MM.1S (cell line): ENCODE results near the gene RALY.

ENCODE experiments used
- DNase-seq: peaks from one replicate; pipeline ENCODE4 v3.0.0-alpha.2; 2015
- H2AFZ ChIP-seq: fragments of 300-600 bp; sonication (generic); 2 replicates; pipeline ENCODE4 v1.6.0; 2016; ENCODE audit warnings: antibody characterized with exemption, low read length
- H3F3A ChIP-seq: fragments of 300-600 bp; sonication (generic); 2 replicates; pipeline ENCODE4 v1.6.1; 2016; ENCODE audit warnings: mild to moderate bottlenecking, antibody characterized with exemption, low read length, moderate library complexity, mixed read lengths; ENCODE audit not compliant: insufficient read depth
- H3K27ac ChIP-seq: fragments of 300-600 bp; sonication (generic); 2 replicates; pipeline ENCODE4 v1.5.1; 2016; ENCODE audit warnings: mild to moderate bottlenecking, low read length
- H3K27me3 ChIP-seq: fragments of 300-600 bp; sonication (generic); replicated peaks from 2 replicates; pipeline ENCODE4 v1.6.0; 2016; ENCODE audit warnings: low read length; ENCODE audit not compliant: insufficient read depth
- H3K36me3 ChIP-seq: fragments of 300-600 bp; sonication (generic); replicated peaks from 2 replicates; pipeline ENCODE4 v1.6.1; 2016; ENCODE audit warnings: mild to moderate bottlenecking, low read length, mixed read lengths; ENCODE audit not compliant: insufficient read depth
- H3K4me1 ChIP-seq: fragments of 300-600 bp; sonication (generic); 2 replicates; pipeline ENCODE4 v1.6.1; 2016; ENCODE audit warnings: low read length, mixed read lengths
- H3K4me2 ChIP-seq: fragments of 300-600 bp; sonication (generic); 2 replicates; pipeline ENCODE4 v1.6.0; 2016; ENCODE audit warnings: low read depth, low read length
- H3K4me3 ChIP-seq: fragments of 300-600 bp; sonication (generic); 2 replicates; pipeline ENCODE4 v1.5.1; 2016; ENCODE audit warnings: low read length, mixed read lengths
- H3K79me2 ChIP-seq: fragments of 300-600 bp; sonication (generic); 2 replicates; pipeline ENCODE4 v1.6.1; 2016; ENCODE audit warnings: mixed run types, low read length, mixed read lengths
- H3K9ac ChIP-seq: fragments of 300-600 bp; sonication (generic); 2 replicates; pipeline ENCODE4 v1.6.1; 2016; ENCODE audit warnings: low read length, mixed read lengths
- H3K9me2 ChIP-seq: fragments of 300-600 bp; sonication (generic); replicated peaks from 2 replicates; pipeline ENCODE4 v1.6.1; 2016; ENCODE audit warnings: mild to moderate bottlenecking, low read length, mixed read lengths; ENCODE audit not compliant: insufficient read depth
- H3K9me3 ChIP-seq: fragments of 300-600 bp; sonication (generic); replicated peaks from 2 replicates; pipeline ENCODE4 v1.6.1; 2016; ENCODE audit warnings: mild to moderate bottlenecking, low read length, mixed read lengths; ENCODE audit not compliant: insufficient read depth
- H4K20me1 ChIP-seq: fragments of 300-600 bp; sonication (generic); 2 replicates; pipeline ENCODE4 v1.6.1; 2016; ENCODE audit warnings: mild to moderate bottlenecking, low read length, moderate library complexity, mixed read lengths; ENCODE audit not compliant: insufficient read depth
- EZH2 ChIP-seq: fragments of 300-600 bp; sonication (generic); optimal IDR thresholded peaks from 2 replicates; pipeline ENCODE3; 2017; ENCODE audit warnings: low read depth, mild to moderate bottlenecking, antibody characterized with exemption, low read length, mixed read lengths
- EZH2phosphoT487 ChIP-seq: fragments of 300-600 bp; sonication (generic); IDR thresholded peaks from 2 replicates; pipeline ENCODE4 v1.6.1; 2018; ENCODE audit warnings: antibody characterized with exemption, low read length
- TF ChIP-seq, protein P1 (sequence below): fragments of 300-600 bp; sonication (generic); IDR thresholded peaks from 2 replicates; pipeline ENCODE4 v1.5.1; 2016; ENCODE audit warnings: antibody characterized with exemption, low read length, mixed read lengths

RALY gene

DNA sequence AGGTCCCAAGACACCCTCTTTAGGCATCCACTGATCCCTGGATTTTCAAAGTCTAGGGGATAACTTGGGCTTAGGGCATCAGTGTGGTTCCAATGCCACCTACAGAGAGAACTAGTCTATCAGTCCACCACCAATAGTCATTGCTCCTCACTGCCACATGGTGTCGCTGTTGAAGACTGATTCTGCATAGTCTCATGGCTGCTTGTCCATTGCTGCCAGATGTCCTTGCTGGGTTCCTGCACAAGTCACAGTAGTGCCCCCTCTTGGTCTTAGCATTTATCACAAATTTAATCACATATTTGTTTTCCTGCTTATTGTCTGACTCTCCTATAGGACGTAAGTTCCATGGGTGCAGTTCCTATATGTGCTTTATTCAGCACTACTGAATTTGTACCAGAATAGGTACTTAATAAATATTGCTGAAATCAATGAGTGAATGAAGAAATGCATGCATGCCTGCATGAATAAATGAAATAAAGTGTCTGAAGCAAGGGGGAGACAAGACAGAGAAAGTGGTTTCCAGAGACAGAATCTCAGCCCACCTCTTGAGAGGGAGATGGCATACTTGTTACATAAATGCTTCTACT is 45.9 kb upstream of the RALY start:
- H3K9ac ChIP-seq = no peak overlapping the region
- no peak overlapping the region for H3K4me2 ChIP-seq
- peaks cover 3% of the 10 kb centered on the region for H3K4me1 ChIP-seq
- TF ChIP-seq, protein P1, sequence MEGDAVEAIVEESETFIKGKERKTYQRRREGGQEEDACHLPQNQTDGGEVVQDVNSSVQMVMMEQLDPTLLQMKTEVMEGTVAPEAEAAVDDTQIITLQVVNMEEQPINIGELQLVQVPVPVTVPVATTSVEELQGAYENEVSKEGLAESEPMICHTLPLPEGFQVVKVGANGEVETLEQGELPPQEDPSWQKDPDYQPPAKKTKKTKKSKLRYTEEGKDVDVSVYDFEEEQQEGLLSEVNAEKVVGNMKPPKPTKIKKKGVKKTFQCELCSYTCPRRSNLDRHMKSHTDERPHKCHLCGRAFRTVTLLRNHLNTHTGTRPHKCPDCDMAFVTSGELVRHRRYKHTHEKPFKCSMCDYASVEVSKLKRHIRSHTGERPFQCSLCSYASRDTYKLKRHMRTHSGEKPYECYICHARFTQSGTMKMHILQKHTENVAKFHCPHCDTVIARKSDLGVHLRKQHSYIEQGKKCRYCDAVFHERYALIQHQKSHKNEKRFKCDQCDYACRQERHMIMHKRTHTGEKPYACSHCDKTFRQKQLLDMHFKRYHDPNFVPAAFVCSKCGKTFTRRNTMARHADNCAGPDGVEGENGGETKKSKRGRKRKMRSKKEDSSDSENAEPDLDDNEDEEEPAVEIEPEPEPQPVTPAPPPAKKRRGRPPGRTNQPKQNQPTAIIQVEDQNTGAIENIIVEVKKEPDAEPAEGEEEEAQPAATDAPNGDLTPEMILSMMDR = peak; percentile 79
- TF ChIP-seq EZH2phosphoT487 = no peak
- H3K36me3 ChIP-seq = no peaks in the 10 kb centered on the region
- H3K9me2 ChIP-seq = no peaks in the 10 kb centered on the region
- peak; percentile 65 for DNase-seq
- no peaks in the 10 kb centered on the region for H3K79me2 ChIP-seq
- H3K4me3 ChIP-seq = no peak overlapping the region
- H3K27ac ChIP-seq = no peak overlapping the region
- no peaks in the 10 kb centered on the region for H3F3A ChIP-seq
- no peaks in the 10 kb centered on the region for H4K20me1 ChIP-seq
- no peaks in the 10 kb centered on the region for H3K9me3 ChIP-seq
- H3K27me3 ChIP-seq = no peaks in the 10 kb centered on the region
- no peak overlapping the region for H2AFZ ChIP-seq

DNA sequence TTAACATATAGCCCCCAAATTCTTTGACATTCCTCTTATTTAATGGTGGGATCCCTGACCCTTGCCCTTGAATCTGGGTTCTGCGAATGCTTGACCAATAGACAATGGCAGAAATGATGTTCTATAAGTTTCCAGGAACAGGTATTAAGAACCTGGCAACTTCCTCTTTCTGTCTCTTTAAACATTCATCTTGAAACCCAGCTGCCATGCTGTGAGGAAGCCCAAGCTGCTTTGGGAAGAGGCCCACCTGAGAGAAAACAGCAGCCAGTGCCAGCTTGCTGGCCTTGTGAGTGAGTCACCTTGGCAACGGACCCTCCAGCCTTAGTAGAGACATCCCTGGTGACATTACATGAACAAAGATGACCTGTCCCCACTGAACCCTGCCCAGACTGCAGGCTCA is 45.2 kb upstream of the RALY start:
- no peak for TF ChIP-seq EZH2
- no peak for TF ChIP-seq EZH2phosphoT487
- TF ChIP-seq, protein P1 = no peak
- Histone ChIP-seq H4K20me1 (no peaks in the 10 kb centered on the region), H3K9me3 (no peaks in the 10 kb centered on the region), H3K79me2 (no peaks in the 10 kb centered on the region), H2AFZ (no peak overlapping the region), H3K9ac (no peak overlapping the region), H3K4me2 (no peak overlapping the region), H3K4me1 (peaks cover 3% of the 10 kb centered on the region), H3F3A (no peaks in the 10 kb centered on the region), H3K9me2 (no peaks in the 10 kb centered on the region), H3K36me3 (no peaks in the 10 kb centered on the region), H3K27ac (no peak overlapping the region), H3K27me3 (no peaks in the 10 kb centered on the region), H3K4me3 (no peak overlapping the region)
- no peak for DNase-seq

DNA sequence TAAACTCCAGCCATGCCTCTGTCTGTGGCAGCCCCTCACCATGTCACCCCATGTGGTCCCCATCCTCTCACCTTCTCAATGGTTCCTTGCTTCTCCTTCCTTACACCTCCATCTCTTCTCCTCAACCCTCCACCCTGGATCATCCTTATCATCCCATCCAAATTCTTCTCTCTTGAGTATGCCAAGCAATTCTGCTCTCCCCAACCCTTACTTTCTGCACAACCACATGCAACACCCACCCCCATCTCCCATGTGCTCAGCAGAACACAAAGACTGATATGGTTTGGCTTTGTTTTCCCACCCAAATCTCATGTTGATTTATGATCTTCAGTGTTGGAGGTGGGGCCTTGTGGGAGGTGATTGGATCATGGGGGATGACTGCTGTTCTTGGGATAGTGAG is 42.5 kb upstream of the RALY start:
- no peak for DNase-seq

More for the DNA sequence above, 42.5 kb upstream of the RALY start:
- Histone ChIP-seq H3K36me3 (no peaks in the 10 kb centered on the region), H3K9me2 (no peaks in the 10 kb centered on the region), H3K4me2 (no peak overlapping the region), H3K4me1 (peaks cover 3% of the 10 kb centered on the region), H3K27ac (no peak overlapping the region), H2AFZ (no peak overlapping the region), H3K9me3 (no peaks in the 10 kb centered on the region), H3K4me3 (no peak overlapping the region), H3F3A (no peaks in the 10 kb centered on the region), H3K79me2 (no peaks in the 10 kb centered on the region), H4K20me1 (no peaks in the 10 kb centered on the region), H3K27me3 (no peaks in the 10 kb centered on the region), H3K9ac (no peak overlapping the region)
- TF ChIP-seq EZH2 (no peak), EZH2phosphoT487 (no peak)
- TF ChIP-seq, protein P1 = no peak
